LHCN-M2 (cell line): Measurements from ENCODE around the gene ZDHHC5. TPM values are rescaled to one million over a fixed set of nuclear protein-coding genes. Genes with fewer than 3 reads are reported as not detected.
"Not testable (repeated sequence)": the region's sequence is repeated elsewhere in the genome, so short reads cannot be mapped to it uniquely, and the experiment has no call there.

Experiments
- DNase-seq: peaks from one replicate; pipeline ENCODE4 v3.0.0-alpha.2; 2012; ENCODE audit warnings: low read depth
- total RNA-seq: library from RNA; depleted of rRNA; stranded (reverse); fragments of >200 nt; gene quantifications from 2 replicates; pipeline ENCODE4 v1.2.3, GENCODE V29; 2014

The ZDHHC5 gene
- total RNA-seq, 1 experiment from 2014 or later, result 55.1 TPM

- DNase-seq, result peak; percentile 61
Observed at GRCh38 chr11:57644748-57645688, 22.9 kb upstream of the ZDHHC5 start.

GRCh38 chr11:57645689-57646085 is 22.2 kb upstream of the ZDHHC5 start:
- no peak for DNase-seq

- no peak for DNase-seq
Observed at GRCh38 chr11:57646194-57646798, 21.6 kb upstream of the ZDHHC5 start.

- no peak for DNase-seq
Observed at GRCh38 chr11:57646799-57647303, 21.1 kb upstream of the ZDHHC5 start.

GRCh38 chr11:57647372-57647771 is 20.5 kb upstream of the ZDHHC5 start:
- no peak for DNase-seq

GRCh38 chr11:57647960-57648800 is 19.7 kb upstream of the ZDHHC5 start:
- peak; percentile 60 for DNase-seq

- DNase-seq, result no peak
Observed at GRCh38 chr11:57648801-57649735, 18.8 kb upstream of the ZDHHC5 start.

GRCh38 chr11:57649826-57650738 is 17.8 kb upstream of the ZDHHC5 start, which contains the start of gene YPEL4:
TSS of gene YPEL4 (minus strand) at chr11:57649912. CDS start at chr11:57647107, 2,805 bp downstream.
- peak; percentile 73 for DNase-seq

- no peak for DNase-seq
Observed at GRCh38 chr11:57650739-57651090, 17.2 kb upstream of the ZDHHC5 start.

GRCh38 chr11:57651408-57651807 is 16.5 kb upstream of the ZDHHC5 start:
- no peak for DNase-seq

GRCh38 chr11:57652230-57652629 is 15.7 kb upstream of the ZDHHC5 start:
- not testable (repeated sequence) for DNase-seq

- no peak for DNase-seq
Observed at GRCh38 chr11:57652662-57653061, 15.3 kb upstream of the ZDHHC5 start.

GRCh38 chr11:57653163-57653562 is 14.8 kb upstream of the ZDHHC5 start:
- no peak for DNase-seq

GRCh38 chr11:57656885-57657193 is 11.1 kb upstream of the ZDHHC5 start:
- DNase-seq, result no peak

- peak; percentile 98 for DNase-seq
Observed at GRCh38 chr11:57657194-57658022, 10.5 kb upstream of the ZDHHC5 start, which contains the start of gene CLP1. TSS of gene CLP1 (plus strand) at chr11:57657762. CDS start at chr11:57659477, 1,715 bp downstream.

GRCh38 chr11:57658023-57658361 is 9.9 kb upstream of the ZDHHC5 start:
- DNase-seq, result no peak

- no peak for DNase-seq
Observed at GRCh38 chr11:57659669-57660068, 8.2 kb upstream of the ZDHHC5 start.

GRCh38 chr11:57662893-57663292 is 5.0 kb upstream of the ZDHHC5 start:
- no peak for DNase-seq

GRCh38 chr11:57663975-57664374 is 3.9 kb upstream of the ZDHHC5 start:
- DNase-seq, result no peak
